ENCODE data around the gene TEX22.

The TEX22 gene

GRCh38 chr14:105376521-105377440, 21.6 kb upstream of the TEX22 start:
- DNase-seq, result no peak
- Histone ChIP-seq H3K27me3 (replicated peaks) (no peaks in the 10 kb centered on the region), H3K36me3 (replicated peaks) (no peaks in the 10 kb centered on the region), H3K27ac (no peak overlapping the region), H3K4me3 (ENCODE audit: low read depth, low read length) (no peak overlapping the region)
- in situ Hi-C loops (cut with HindIII; ENCODE audit: low pct_ligation_motif_present, low sequenced_read_pairs), result no loop called here
- no peak for TF ChIP-seq CTCF (IDR thresholded peaks at IDR 0.05; ENCODE audit: low read depth, low read length, missing control alignments)

GRCh38 chr14:105377555-105378182, 20.7 kb upstream of the TEX22 start:
- DNase-seq, result no peak
- H3K36me3 ChIP-seq (replicated peaks), result no peaks in the 10 kb centered on the region
- H3K27me3 ChIP-seq (replicated peaks), result no peaks in the 10 kb centered on the region
- no peak overlapping the region for H3K4me3 ChIP-seq (ENCODE audit: low read depth, low read length)
- in situ Hi-C loops (cut with HindIII; ENCODE audit: low pct_ligation_motif_present, low sequenced_read_pairs), result no loop called here
- H3K27ac ChIP-seq, result no peak overlapping the region
- no peak for TF ChIP-seq CTCF (IDR thresholded peaks at IDR 0.05; ENCODE audit: low read depth, low read length, missing control alignments)

- in situ Hi-C loops (cut with HindIII; ENCODE audit: low pct_ligation_motif_present, low sequenced_read_pairs), result no loop called here
- H3K4me3 ChIP-seq (ENCODE audit: low read depth, low read length), result no peak overlapping the region
- DNase-seq, result no peak
- no peaks in the 10 kb centered on the region for H3K27me3 ChIP-seq (replicated peaks)
- TF ChIP-seq CTCF (IDR thresholded peaks at IDR 0.05; ENCODE audit: low read depth, low read length, missing control alignments), result no peak
- H3K36me3 ChIP-seq (replicated peaks), result peaks cover 1% of the 10 kb centered on the region
- no peak overlapping the region for H3K27ac ChIP-seq
Observed at GRCh38 chr14:105378199-105378598, 20.1 kb upstream of the TEX22 start.

- no peak for TF ChIP-seq CTCF (IDR thresholded peaks at IDR 0.05; ENCODE audit: low read depth, low read length, missing control alignments)
- in situ Hi-C loops (cut with HindIII; ENCODE audit: low pct_ligation_motif_present, low sequenced_read_pairs), result no loop called here
- Histone ChIP-seq H3K36me3 (replicated peaks) (peaks cover 3% of the 10 kb centered on the region), H3K27me3 (replicated peaks) (no peaks in the 10 kb centered on the region), H3K27ac (no peak overlapping the region), H3K4me3 (ENCODE audit: low read depth, low read length) (no peak overlapping the region)
- DNase-seq, result no peak
Observed at GRCh38 chr14:105378873-105379685, 19.3 kb upstream of the TEX22 start.

GRCh38 chr14:105379946-105380345, 18.4 kb upstream of the TEX22 start:
- no peak overlapping the region for H3K4me3 ChIP-seq (ENCODE audit: low read depth, low read length)
- no peak for TF ChIP-seq CTCF (IDR thresholded peaks at IDR 0.05; ENCODE audit: low read depth, low read length, missing control alignments)
- in situ Hi-C loops (cut with HindIII; ENCODE audit: low pct_ligation_motif_present, low sequenced_read_pairs), result no loop called here
- H3K27me3 ChIP-seq (replicated peaks), result no peaks in the 10 kb centered on the region
- no peak for DNase-seq
- H3K27ac ChIP-seq, result no peak overlapping the region
- peaks cover 3% of the 10 kb centered on the region for H3K36me3 ChIP-seq (replicated peaks)

All from brain microvascular endothelial cell (primary cell).